Lower leg skin (tissue), 3 donors: ENCODE measurements around the gene ODAPH.

Experiments used
- CTCF ChIP-seq, 3 donors: fragments of 450-650 bp; IDR thresholded peaks; one replicate each; pipeline ENCODE4 v1.5.1; 2016; ENCODE audit warnings: antibody characterized with exemption in 3 of 3, mild to moderate bottlenecking in 3 of 3, moderate library complexity in 2 of 3
- POLR2A ChIP-seq, 2 donors: fragments of 450-650 bp; IDR thresholded peaks; one replicate each; pipeline ENCODE4 v1.6.1; 2016 to 2017; ENCODE audit warnings: antibody characterized with exemption in 2 of 2, mild to moderate bottlenecking in 1 of 2, moderate library complexity in 1 of 2

- no peak for TF ChIP-seq POLR2A (IDR thresholded peaks at IDR 0.05)
- no peak for TF ChIP-seq CTCF (IDR thresholded peaks at IDR 0.05)
Measured at GRCh38 chr4:75599647-75600046, 43.8 kb downstream of the ODAPH start.
